H9 (cell line): Measurements from ENCODE around the gene ULK4. TPM values are rescaled to one million over a fixed set of nuclear protein-coding genes. Genes with fewer than 3 reads are reported as not detected.

Source experiments
- DNase-seq: peaks from one replicate; pipeline ENCODE4 v3.0.0-alpha.2; 2017
- H2AFZ ChIP-seq: one replicate; pipeline ENCODE4 v1.6.1; 2013; ENCODE audit warnings: mild to moderate bottlenecking, low read length, control low read depth, moderate library complexity
- H2AK5ac ChIP-seq: 2 replicates; pipeline ENCODE4 v1.6.1; 2013; ENCODE audit warnings: low read length, control low read depth, mixed read lengths; ENCODE audit not compliant: insufficient read length
- H2BK120ac ChIP-seq: one replicate; pipeline ENCODE4 v1.6.1; 2013; ENCODE audit warnings: low read depth, mild to moderate bottlenecking, low read length, control low read depth, inconsistent platforms; ENCODE audit not compliant: poor library complexity, severe bottlenecking
- H2BK12ac ChIP-seq: 2 replicates; pipeline ENCODE4 v1.6.1; 2013; ENCODE audit warnings: low read length, control low read depth, mixed read lengths, low read depth; ENCODE audit not compliant: insufficient read length
- H2BK15ac ChIP-seq: 2 replicates; pipeline ENCODE4 v1.6.1; 2013; ENCODE audit warnings: low read depth, low read length, control low read depth
- H2BK20ac ChIP-seq: one replicate; pipeline ENCODE4 v1.6.1; 2013; ENCODE audit warnings: low read depth, mild to moderate bottlenecking, low read length, control low read depth, inconsistent platforms; ENCODE audit not compliant: poor library complexity, severe bottlenecking
- H2BK5ac ChIP-seq: 2 replicates; pipeline ENCODE4 v1.6.1; 2013; ENCODE audit warnings: low read length, control low read depth, mixed read lengths; ENCODE audit not compliant: insufficient read length
- H3K14ac ChIP-seq: 2 replicates; pipeline ENCODE4 v1.6.1; 2013; ENCODE audit warnings: low read length, control low read depth; ENCODE audit not compliant: insufficient read depth
- H3K18ac ChIP-seq: 2 replicates; pipeline ENCODE4 v1.6.1; 2013; ENCODE audit warnings: low read depth, mild to moderate bottlenecking, mixed read lengths, low read length, control low read depth; ENCODE audit not compliant: insufficient read length
- H3K23ac ChIP-seq: 2 replicates; pipeline ENCODE4 v1.6.1; 2013; ENCODE audit warnings: low read length, control low read depth, mixed read lengths, low read depth; ENCODE audit not compliant: insufficient read length
- H3K23me2 ChIP-seq: 2 replicates; pipeline ENCODE4 v1.6.1; 2013; ENCODE audit warnings: low read depth, mild to moderate bottlenecking, mixed read lengths, low read length, control low read depth; ENCODE audit not compliant: insufficient read length, poor library complexity, severe bottlenecking
- H3K27ac ChIP-seq: 2 replicates; pipeline ENCODE4 v1.5.1; 2013; ENCODE audit warnings: low read length, control low read depth, mixed read lengths, low read depth; ENCODE audit not compliant: insufficient read length
- H3K27me3 ChIP-seq: 2 replicates; pipeline ENCODE4 v1.6.1; 2013; ENCODE audit warnings: low read length, control low read depth, inconsistent platforms; ENCODE audit not compliant: insufficient read depth
- H3K4ac ChIP-seq: 2 replicates; pipeline ENCODE4 v1.6.1; 2013; ENCODE audit warnings: low read depth, mild to moderate bottlenecking, control low read depth, inconsistent platforms, low read length, moderate library complexity
- H3K4me1 ChIP-seq: 2 replicates; pipeline ENCODE4 v1.6.1; 2013; ENCODE audit warnings: low read length, control low read depth, inconsistent platforms; ENCODE audit not compliant: insufficient read depth
- H3K4me2 ChIP-seq: 2 replicates; pipeline ENCODE4 v1.6.1; 2013; ENCODE audit warnings: low read length, control low read depth, mixed read lengths; ENCODE audit not compliant: insufficient read length, insufficient read depth
- H3K56ac ChIP-seq: 2 replicates; pipeline ENCODE4 v1.6.1; 2013; ENCODE audit warnings: low read depth, mild to moderate bottlenecking, mixed read lengths, low read length, control low read depth; ENCODE audit not compliant: insufficient read length
- H3K79me1 ChIP-seq: 2 replicates; pipeline ENCODE4 v1.6.1; 2013; ENCODE audit warnings: low read depth, mild to moderate bottlenecking, moderate library complexity, low read length, control low read depth, inconsistent platforms; ENCODE audit not compliant: insufficient read depth, poor library complexity, severe bottlenecking
- H3K79me2 ChIP-seq: 2 replicates; pipeline ENCODE4 v1.6.1; 2013; ENCODE audit warnings: low read length, control low read depth, inconsistent platforms; ENCODE audit not compliant: insufficient read depth
- H3K9ac ChIP-seq: 2 replicates; pipeline ENCODE4 v1.6.1; 2013; ENCODE audit warnings: low read length, control low read depth, mixed read lengths; ENCODE audit not compliant: insufficient read length; ENCODE audit errors: extremely low read depth
- H3K9me3 ChIP-seq: one replicate; pipeline ENCODE4 v1.6.1; 2013; ENCODE audit warnings: low read depth, low read length, inconsistent platforms; ENCODE audit not compliant: control insufficient read depth
- H3T11ph ChIP-seq: one replicate; pipeline ENCODE4 v1.6.1; 2013; ENCODE audit warnings: mild to moderate bottlenecking, low read length, control low read depth, inconsistent platforms
- H4K20me1 ChIP-seq: one replicate; pipeline ENCODE4 v1.6.1; 2013; ENCODE audit not compliant: control insufficient read depth, insufficient read length, insufficient read depth
- H4K5ac ChIP-seq: 2 replicates; pipeline ENCODE4 v1.6.1; 2013; ENCODE audit warnings: low read depth, mild to moderate bottlenecking, mixed read lengths, low read length, control low read depth; ENCODE audit not compliant: insufficient read length
- H4K8ac ChIP-seq: replicated peaks from 2 replicates; pipeline ENCODE4 v1.6.1; 2013; ENCODE audit warnings: low read length, control low read depth, mixed read lengths, low read depth; ENCODE audit not compliant: insufficient read length
- H4K91ac ChIP-seq: 2 replicates; pipeline ENCODE4 v1.6.1; 2013; ENCODE audit warnings: low read depth, mild to moderate bottlenecking, moderate library complexity, mixed read lengths, low read length, control low read depth; ENCODE audit not compliant: insufficient read length
- H3K27ac Mint-ChIP-seq, 3 experiments: 2 replicates in 2 of 3; 3 replicates in 1 of 3; pipeline ENCODE4 v1.8.0; 2020 to 2021; ENCODE audit warnings: mixed read lengths in 3 of 3, mild to moderate bottlenecking in 1 of 3, moderate library complexity in 1 of 3
- H3K27me3 Mint-ChIP-seq: 2 replicates; pipeline ENCODE4 v1.8.0; 2021; ENCODE audit warnings: low read depth, mild to moderate bottlenecking, moderate library complexity, mixed read lengths
- H3K36me3 Mint-ChIP-seq, 3 experiments: 2 replicates in 2 of 3; 3 replicates in 1 of 3; pipeline ENCODE4 v1.8.0; 2020 to 2021; ENCODE audit warnings: low read depth in 3 of 3, mixed read lengths in 3 of 3; ENCODE audit not compliant: insufficient read depth in 1 of 3
- H3K4me1 Mint-ChIP-seq, 2 experiments: 2 replicates each; pipeline ENCODE4 v1.8.0; 2020; ENCODE audit warnings: mixed read lengths in 2 of 2
- H3K4me3 Mint-ChIP-seq, 2 experiments: 2 replicates in 1 of 2; 3 replicates in 1 of 2; pipeline ENCODE4 v1.8.0; 2020 to 2021; ENCODE audit warnings: mild to moderate bottlenecking in 2 of 2, mixed read lengths in 2 of 2, moderate library complexity in 1 of 2
- H3K9me3 Mint-ChIP-seq, 2 experiments: 2 replicates in 1 of 2; 3 replicates in 1 of 2; pipeline ENCODE4 v1.8.0; 2020; ENCODE audit warnings: mild to moderate bottlenecking in 2 of 2, mixed read lengths in 2 of 2, moderate library complexity in 1 of 2
- CTCF ChIP-seq: fragments of 200-600 bp; sonication (generic); conservative IDR thresholded peaks from 3 replicates; pipeline ENCODE4 v1.8.0; 2021; ENCODE audit warnings: antibody characterized with exemption, mild to moderate bottlenecking
- WGBS: extraction: QIAGEN DNeasy Blood & Tissue Kit; methylation state at CpG from one replicate; pipeline ENCODE4 v1.1.7; 2013; ENCODE audit warnings: missing lambda C conversion rate, low lambda C conversion rate, mixed read lengths; ENCODE audit not compliant: insufficient read length; ENCODE audit errors: extremely low coverage; 5-methylcytosine and 5-hydroxymethylcytosine counted together
- total RNA-seq: library from RNA; stranded (reverse); gene quantifications from 2 replicates; pipeline ENCODE4 v1.2.1, GENCODE V29; 2021

The ULK4 gene
- total RNA-seq, 1 experiment from 2014 or later, result 12.9 TPM

- no peak overlapping the region for H3K4me3 Mint-ChIP-seq
- H2BK12ac ChIP-seq, result no peak overlapping the region
- no peak overlapping the region for H2BK120ac ChIP-seq
- no peaks in the 10 kb centered on the region for H3K27me3 ChIP-seq
- no peaks in the 10 kb centered on the region for H3K79me1 ChIP-seq
- H3K14ac ChIP-seq, result no peak overlapping the region
- no peak overlapping the region for H2BK5ac ChIP-seq
- H3K18ac ChIP-seq, result no peak overlapping the region
- no peak overlapping the region for H3K23ac ChIP-seq
- no peak overlapping the region for H3K56ac ChIP-seq
- H2AK5ac ChIP-seq, result no peak overlapping the region
- no peak overlapping the region for H4K91ac ChIP-seq
- no peak overlapping the region for H2BK20ac ChIP-seq
- no peaks in the 10 kb centered on the region for H3K4me1 ChIP-seq
- no peaks in the 10 kb centered on the region for H3K36me3 Mint-ChIP-seq
- no peak for DNase-seq
- no peak overlapping the region for H3K9ac ChIP-seq
- no peak overlapping the region for H3K4me2 ChIP-seq
- no peak overlapping the region for H2BK15ac ChIP-seq
- no peak overlapping the region for H3T11ph ChIP-seq
- H3K27me3 Mint-ChIP-seq, result no peaks in the 10 kb centered on the region
- H2AFZ ChIP-seq, result no peak overlapping the region
- no peak overlapping the region for H4K8ac ChIP-seq
- no peaks in the 10 kb centered on the region for H3K9me3 ChIP-seq
- H4K5ac ChIP-seq, result no peak overlapping the region
- no peaks in the 10 kb centered on the region; a peak in 1 of 5 replicates for H3K9me3 Mint-ChIP-seq
- no peak overlapping the region for H3K4ac ChIP-seq
- H3K4me1 Mint-ChIP-seq, result peaks cover 9 to 12% of the 10 kb centered on the region in 2 experiments
- H3K79me2 ChIP-seq, result no peaks in the 10 kb centered on the region
- H3K27ac Mint-ChIP-seq, result peak overlapping the region in 1 of 3 experiments; percentile 13; a peak in 2 of 7 replicates
- H4K20me1 ChIP-seq, result no peaks in the 10 kb centered on the region
- no peak overlapping the region for H3K27ac ChIP-seq
- no peak for TF ChIP-seq CTCF
- WGBS, result no CpG with 5 or more reads among the region's 1 CpG
- no peaks in the 10 kb centered on the region for H3K23me2 ChIP-seq
Measured at GRCh38 chr3:41293169-41293681, 668.7 kb downstream of the ULK4 start.
